Measurements from ENCODE around the gene CLSTN2.
A peak's percentile ranks its signal among the peaks of the same experiment; 100 is the strongest.

CLSTN2 gene

DNA sequence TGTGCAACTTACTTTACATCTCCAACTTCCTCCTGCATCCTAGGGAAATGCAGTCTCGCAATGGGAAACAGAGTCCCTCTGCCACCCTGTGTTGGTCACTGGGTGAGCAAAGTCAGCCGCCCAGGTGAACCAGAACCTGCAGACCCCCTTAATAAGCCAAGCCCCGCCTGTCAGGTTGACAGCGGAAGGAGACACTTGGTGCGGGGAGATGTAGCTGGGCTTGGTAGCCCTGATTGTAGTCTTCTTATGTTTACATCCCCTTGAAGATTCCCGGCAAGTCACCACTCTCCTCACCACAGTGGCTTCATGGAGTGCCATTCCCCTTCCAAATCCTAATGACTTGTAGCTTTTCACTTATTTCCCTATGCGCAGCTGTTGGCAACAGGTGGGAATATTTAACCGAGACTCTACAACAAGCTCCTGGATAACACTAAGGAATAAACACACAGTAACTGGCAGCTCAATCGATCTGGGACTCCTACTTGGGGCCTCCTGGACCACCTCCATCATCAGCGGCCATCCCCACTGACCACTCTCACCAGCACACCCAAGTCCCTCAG is 17.7 kb upstream of the CLSTN2 start:
- no peaks in the 10 kb centered on the region for H3K9me3 ChIP-seq (ENCODE audit: control insufficient read depth, low read length)
- H3K4me1 ChIP-seq (ENCODE audit: control insufficient read depth, insufficient read depth, low read length, poor library complexity, severe bottlenecking) = no peaks in the 10 kb centered on the region
- 92 to 94% methylated on average over 6 to 9 of the region's 10 CpGs for WGBS, 2 experiments (ENCODE audit: insufficient coverage in 2 of 2)
- H3K36me3 ChIP-seq (ENCODE audit: control insufficient read depth, insufficient read depth, low read length) = no peaks in the 10 kb centered on the region
- H3K27ac ChIP-seq (ENCODE audit: low read depth, low read length, severe bottlenecking) = no peak overlapping the region
- H3K4me3 ChIP-seq (ENCODE audit: extremely low read depth, insufficient read depth, low read length, poor library complexity, severe bottlenecking) = no peak overlapping the region

DNA sequence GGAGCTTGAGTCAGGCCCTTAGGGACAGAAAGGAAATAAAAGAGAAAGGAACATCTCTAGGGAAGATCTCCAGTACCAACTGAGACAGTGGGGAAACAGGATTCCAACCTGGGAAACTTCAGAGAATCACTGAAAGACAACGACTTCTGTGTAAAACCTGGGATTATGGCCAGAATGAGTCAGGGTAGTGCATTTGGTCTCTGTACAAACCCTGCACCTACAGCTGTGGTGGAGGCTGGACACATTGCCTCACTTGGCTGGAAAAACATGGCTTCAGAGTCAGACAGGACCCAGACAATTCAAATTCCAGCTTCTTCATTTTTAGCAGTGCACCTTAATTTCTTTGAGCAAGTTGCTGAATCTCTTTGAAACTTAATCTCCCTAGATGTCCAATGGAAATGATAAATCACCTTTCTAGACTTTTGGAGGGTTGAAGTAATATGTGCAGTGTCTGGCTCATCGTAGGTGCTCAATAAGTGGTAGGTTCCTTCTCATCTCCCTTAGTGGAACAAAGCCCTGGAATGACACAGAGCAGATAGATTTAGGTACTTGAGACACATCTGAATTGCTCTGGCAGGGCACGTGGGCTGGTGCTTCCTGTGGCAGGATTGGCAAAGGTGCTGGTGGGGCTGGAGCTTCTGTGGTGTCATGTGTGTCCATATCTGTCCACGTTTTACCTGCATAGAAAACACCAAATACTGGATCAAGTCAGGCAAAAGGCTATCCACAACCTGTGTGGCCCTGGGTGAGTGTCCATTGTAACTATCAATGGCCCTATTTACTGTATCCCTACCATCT is 6.1 kb upstream of the CLSTN2 start:
- 83 to 84% methylated on average over 1 to 4 of the region's 4 CpGs for WGBS, 2 experiments (ENCODE audit: insufficient coverage in 2 of 2)
- Histone ChIP-seq H3K36me3 (ENCODE audit: control insufficient read depth, insufficient read depth, low read length) (no peaks in the 10 kb centered on the region), H3K4me1 (ENCODE audit: control insufficient read depth, insufficient read depth, low read length, poor library complexity, severe bottlenecking) (no peaks in the 10 kb centered on the region), H3K27ac (ENCODE audit: low read depth, low read length, severe bottlenecking) (no peak overlapping the region), H3K9me3 (ENCODE audit: control insufficient read depth, low read length) (no peaks in the 10 kb centered on the region), H3K4me3 (ENCODE audit: extremely low read depth, insufficient read depth, low read length, poor library complexity, severe bottlenecking) (no peak overlapping the region)

DNA sequence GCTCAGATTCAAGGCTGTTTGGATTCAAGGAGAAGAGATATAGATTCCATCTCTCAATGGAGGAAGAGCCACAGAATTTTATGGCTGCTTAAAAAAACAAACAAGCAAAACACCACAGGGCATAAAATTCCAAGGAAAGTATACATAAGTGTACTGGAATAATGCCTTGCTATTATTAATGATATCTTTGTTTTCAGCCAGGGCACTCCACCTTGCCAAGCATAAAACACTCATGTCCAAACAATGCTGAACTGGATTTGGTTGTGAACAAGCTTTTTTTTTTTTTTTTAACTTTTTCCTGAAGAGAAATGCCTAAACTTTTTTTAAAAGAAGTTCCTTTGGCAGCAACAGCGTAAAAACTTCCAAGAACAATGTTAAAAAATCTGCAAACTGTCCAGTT is 4.8 kb upstream of the CLSTN2 start:
- WGBS, 2 experiments (ENCODE audit: insufficient coverage in 2 of 2) = 88% methylated on average over 1 of the region's 1 CpG; no CpG with 5 or more reads in 1 of the 2 experiments

DNA sequence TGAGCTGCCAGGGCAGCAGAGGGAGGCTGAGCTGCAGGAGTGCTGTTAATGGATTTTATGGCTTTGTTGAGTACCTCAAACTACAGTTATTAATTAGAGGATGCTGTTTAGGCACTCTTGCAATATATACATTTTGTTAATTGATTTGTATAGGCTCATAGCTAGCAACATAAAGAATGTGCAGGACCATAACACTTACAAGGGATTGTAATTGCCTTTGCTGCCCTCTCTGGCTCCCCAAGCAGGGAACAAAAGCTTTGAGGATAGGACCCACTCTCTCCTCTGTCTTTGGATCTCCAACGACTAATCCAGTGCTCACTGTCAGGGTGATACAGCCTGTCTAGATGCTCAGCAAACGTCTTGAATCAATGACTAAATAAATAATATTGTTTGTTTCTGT is 1.2 kb upstream of the CLSTN2 start:
- Histone ChIP-seq H3K27ac (ENCODE audit: low read depth, low read length, severe bottlenecking) (no peak overlapping the region), H3K4me3 (ENCODE audit: extremely low read depth, insufficient read depth, low read length, poor library complexity, severe bottlenecking) (no peak overlapping the region), H3K9me3 (ENCODE audit: control insufficient read depth, low read length) (no peaks in the 10 kb centered on the region), H3K36me3 (ENCODE audit: control insufficient read depth, insufficient read depth, low read length) (no peaks in the 10 kb centered on the region), H3K4me1 (ENCODE audit: control insufficient read depth, insufficient read depth, low read length, poor library complexity, severe bottlenecking) (no peaks in the 10 kb centered on the region)
- no CpG with 5 or more reads among the region's 2 CpGs for WGBS, 2 experiments (ENCODE audit: insufficient coverage in 2 of 2)

More for the DNA sequence above, 4.8 kb upstream of the CLSTN2 start:
- no peaks in the 10 kb centered on the region for H3K36me3 ChIP-seq (ENCODE audit: control insufficient read depth, insufficient read depth, low read length)
- no peak overlapping the region for H3K27ac ChIP-seq (ENCODE audit: low read depth, low read length, severe bottlenecking)
- H3K9me3 ChIP-seq (ENCODE audit: control insufficient read depth, low read length) = no peaks in the 10 kb centered on the region
- no peak overlapping the region for H3K4me3 ChIP-seq (ENCODE audit: extremely low read depth, insufficient read depth, low read length, poor library complexity, severe bottlenecking)
- H3K4me1 ChIP-seq (ENCODE audit: control insufficient read depth, insufficient read depth, low read length, poor library complexity, severe bottlenecking) = no peaks in the 10 kb centered on the region

DNA sequence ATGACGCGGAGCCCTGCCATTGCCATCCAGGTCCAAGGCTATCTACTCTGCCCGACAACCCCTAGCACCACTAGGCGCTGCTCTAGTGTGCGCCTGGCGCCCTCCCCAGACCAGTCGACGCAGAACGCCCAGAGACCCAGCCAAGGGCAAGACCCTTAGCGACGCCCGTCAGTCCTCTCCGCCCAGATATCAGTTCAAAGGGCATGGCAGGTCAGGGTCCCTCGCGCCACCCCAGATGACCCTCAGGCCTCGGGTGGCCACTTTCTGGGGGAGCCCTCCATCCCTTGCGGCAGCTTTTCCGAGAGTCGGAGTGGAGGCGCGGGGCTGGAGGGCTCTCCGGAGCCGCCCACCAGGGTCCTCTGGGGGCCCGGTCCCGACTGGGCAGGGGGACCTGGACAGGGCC is 371 bp upstream of the CLSTN2 start:
- peak overlapping the region; percentile 55 for H3K4me3 ChIP-seq (ENCODE audit: extremely low read depth, insufficient read depth, low read length, poor library complexity, severe bottlenecking)
- no peaks in the 10 kb centered on the region for H3K4me1 ChIP-seq (ENCODE audit: control insufficient read depth, insufficient read depth, low read length, poor library complexity, severe bottlenecking)
- H3K9me3 ChIP-seq (ENCODE audit: control insufficient read depth, low read length) = no peaks in the 10 kb centered on the region
- 0 to 1% methylated on average over 19 to 23 of the region's 25 CpGs for WGBS, 2 experiments (ENCODE audit: insufficient coverage in 2 of 2)
- no peaks in the 10 kb centered on the region for H3K36me3 ChIP-seq (ENCODE audit: control insufficient read depth, insufficient read depth, low read length)
- H3K27ac ChIP-seq (ENCODE audit: low read depth, low read length, severe bottlenecking) = no peak overlapping the region

DNA sequence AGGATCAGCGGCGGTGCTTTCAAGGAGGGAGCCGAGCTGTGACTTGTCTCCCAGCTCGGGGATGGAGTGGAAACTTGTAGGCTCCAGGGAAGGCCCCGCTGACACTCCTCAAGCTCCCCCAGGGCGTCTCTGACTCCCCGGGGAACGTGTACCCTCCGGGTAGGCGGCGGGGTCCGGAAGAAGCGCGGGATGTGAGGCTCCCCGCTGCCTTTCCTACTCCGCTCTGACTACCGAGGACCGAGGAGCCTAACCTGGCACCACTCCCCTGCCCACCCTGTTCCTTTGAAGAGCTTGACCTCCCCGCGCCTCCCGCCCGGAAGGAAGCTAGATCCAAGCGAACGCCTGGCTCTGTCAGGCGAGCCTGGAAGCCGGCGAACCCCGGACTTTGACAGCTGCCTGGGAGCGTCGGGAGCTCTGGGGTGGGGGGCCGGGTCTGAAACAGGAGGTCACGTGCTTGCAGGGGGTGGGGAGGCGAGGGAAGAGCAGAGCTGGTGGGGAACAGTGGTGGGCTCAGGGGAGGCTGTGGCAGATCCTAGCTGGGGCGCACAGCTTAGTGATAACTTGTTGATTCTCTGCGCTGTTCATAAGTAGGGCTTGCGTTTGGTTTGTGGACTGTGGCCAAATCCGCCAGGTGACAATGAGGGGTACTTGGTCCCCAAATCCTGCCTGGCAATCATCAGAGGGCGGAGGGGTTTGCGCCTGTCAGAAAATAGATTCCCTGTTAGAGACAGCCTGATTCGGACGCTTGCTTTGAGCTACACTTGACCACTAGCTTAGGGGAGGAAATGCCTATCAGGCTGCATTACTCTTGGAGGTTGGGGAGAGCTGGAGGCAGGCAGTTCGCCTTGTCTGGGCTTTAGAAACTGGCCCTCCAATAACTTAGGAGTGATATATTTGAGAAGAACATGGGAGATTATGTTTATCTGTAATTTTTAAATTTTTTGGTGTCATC is 1.2 kb downstream of the CLSTN2 start:
- H3K36me3 ChIP-seq (ENCODE audit: control insufficient read depth, insufficient read depth, low read length) = no peaks in the 10 kb centered on the region
- H3K9me3 ChIP-seq (ENCODE audit: control insufficient read depth, low read length) = no peaks in the 10 kb centered on the region
- whole genome bisulfite sequencing, 2 experiments (ENCODE audit: insufficient coverage in 2 of 2) = 5 to 8% methylated on average over 20 to 39 of the region's 42 CpGs
- H3K27ac ChIP-seq (ENCODE audit: low read depth, low read length, severe bottlenecking) = no peak overlapping the region
- H3K4me1 ChIP-seq (ENCODE audit: control insufficient read depth, insufficient read depth, low read length, poor library complexity, severe bottlenecking) = no peaks in the 10 kb centered on the region
- H3K4me3 ChIP-seq (ENCODE audit: extremely low read depth, insufficient read depth, low read length, poor library complexity, severe bottlenecking) = peak overlapping the region; percentile 55

DNA sequence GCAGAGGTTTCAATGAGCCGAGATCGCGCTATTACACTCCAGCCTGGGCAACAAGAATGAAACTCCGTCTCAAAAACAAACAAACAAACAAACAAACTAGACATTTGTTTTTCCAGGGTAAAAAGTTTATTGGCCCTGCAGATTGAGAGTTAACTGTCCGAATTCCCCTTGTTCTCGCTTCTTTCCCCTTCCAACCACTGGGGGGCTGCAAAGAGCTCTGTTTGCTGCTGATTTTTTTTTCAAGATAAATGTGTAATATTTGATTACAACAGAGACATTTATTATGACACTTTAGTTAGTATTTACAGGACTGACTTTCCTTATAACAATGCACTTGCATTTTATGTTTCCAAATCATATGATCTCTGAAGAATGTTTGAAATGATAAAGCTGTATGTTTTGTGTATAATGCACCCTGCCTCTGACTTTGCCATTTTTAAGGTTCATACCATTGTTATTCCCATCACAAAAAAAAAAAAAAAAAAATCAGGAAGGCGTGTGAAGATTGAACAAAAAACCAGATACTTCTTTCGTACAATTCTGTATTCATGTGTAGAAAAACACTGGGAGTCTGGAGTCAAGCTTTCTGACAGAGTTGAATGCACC is 2.8 kb downstream of the CLSTN2 start:
- no peak overlapping the region for H3K4me3 ChIP-seq (ENCODE audit: extremely low read depth, insufficient read depth, low read length, poor library complexity, severe bottlenecking)
- H3K4me1 ChIP-seq (ENCODE audit: control insufficient read depth, insufficient read depth, low read length, poor library complexity, severe bottlenecking) = no peaks in the 10 kb centered on the region
- no peaks in the 10 kb centered on the region for H3K36me3 ChIP-seq (ENCODE audit: control insufficient read depth, insufficient read depth, low read length)
- no peak overlapping the region for H3K27ac ChIP-seq (ENCODE audit: low read depth, low read length, severe bottlenecking)
- 17 to 23% methylated on average over 4 of the region's 8 CpGs for WGBS, 2 experiments (ENCODE audit: insufficient coverage in 2 of 2)
- no peaks in the 10 kb centered on the region for H3K9me3 ChIP-seq (ENCODE audit: control insufficient read depth, low read length)

DNA sequence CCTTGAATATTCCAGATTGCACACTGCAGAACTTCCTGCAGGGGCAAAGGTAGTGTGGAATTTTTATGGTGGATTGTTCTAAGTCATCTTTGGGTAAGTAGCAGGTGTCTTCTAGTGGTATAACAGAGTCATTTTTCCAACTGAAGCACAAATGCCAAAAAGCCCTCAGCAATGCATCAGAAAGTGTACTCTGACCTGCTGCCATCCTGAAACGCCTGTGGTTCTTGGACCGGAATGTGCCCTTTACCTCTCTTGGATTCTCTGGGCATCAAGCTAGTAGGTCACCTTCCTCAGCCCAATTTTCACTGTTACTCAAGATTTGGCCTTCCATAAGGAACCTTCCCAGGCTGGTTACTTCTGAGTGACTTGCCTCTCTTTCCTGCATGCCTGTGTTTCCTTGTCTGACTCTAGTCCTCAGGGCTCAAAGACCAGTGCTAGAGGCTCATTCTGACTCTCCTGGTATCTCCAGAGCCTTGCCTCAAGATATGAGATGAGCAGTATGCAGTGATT is 4.8 kb downstream of the CLSTN2 start:
- 76 to 87% methylated on average over 2 of the region's 2 CpGs for WGBS, 2 experiments (ENCODE audit: insufficient coverage in 2 of 2)
- no peaks in the 10 kb centered on the region for H3K9me3 ChIP-seq (ENCODE audit: control insufficient read depth, low read length)
- no peaks in the 10 kb centered on the region for H3K36me3 ChIP-seq (ENCODE audit: control insufficient read depth, insufficient read depth, low read length)
- H3K4me3 ChIP-seq (ENCODE audit: extremely low read depth, insufficient read depth, low read length, poor library complexity, severe bottlenecking) = no peak overlapping the region
- H3K27ac ChIP-seq (ENCODE audit: low read depth, low read length, severe bottlenecking) = no peak overlapping the region
- H3K4me1 ChIP-seq (ENCODE audit: control insufficient read depth, insufficient read depth, low read length, poor library complexity, severe bottlenecking) = no peaks in the 10 kb centered on the region

DNA sequence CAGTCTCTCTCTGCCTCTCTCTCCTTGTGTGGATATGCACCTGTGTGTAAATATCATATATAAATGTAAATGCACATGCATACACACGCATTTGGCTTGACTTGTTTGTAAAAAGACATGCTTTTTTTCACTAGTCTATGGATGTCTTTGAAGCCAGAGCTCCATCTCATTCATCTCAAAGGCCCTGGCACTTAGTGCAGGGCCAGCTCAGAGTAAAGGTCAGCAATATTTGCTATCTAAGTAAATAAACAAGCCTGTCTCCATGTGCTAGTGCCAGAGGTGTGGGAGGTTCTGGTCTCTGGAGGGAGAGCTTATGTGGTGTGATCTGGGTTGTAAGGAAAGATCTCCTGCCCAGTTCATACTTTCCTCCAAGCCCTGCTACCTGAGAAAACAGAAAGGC is 5.6 kb downstream of the CLSTN2 start:
- Histone ChIP-seq H3K4me3 (ENCODE audit: extremely low read depth, insufficient read depth, low read length, poor library complexity, severe bottlenecking) (no peak overlapping the region), H3K4me1 (ENCODE audit: control insufficient read depth, insufficient read depth, low read length, poor library complexity, severe bottlenecking) (no peaks in the 10 kb centered on the region), H3K9me3 (ENCODE audit: control insufficient read depth, low read length) (no peaks in the 10 kb centered on the region), H3K36me3 (ENCODE audit: control insufficient read depth, insufficient read depth, low read length) (no peaks in the 10 kb centered on the region), H3K27ac (ENCODE audit: low read depth, low read length, severe bottlenecking) (no peak overlapping the region)
- 100% methylated on average over 1 of the region's 1 CpG; no CpG with 5 or more reads in 1 of the 2 experiments for WGBS, 2 experiments (ENCODE audit: insufficient coverage in 2 of 2)

DNA sequence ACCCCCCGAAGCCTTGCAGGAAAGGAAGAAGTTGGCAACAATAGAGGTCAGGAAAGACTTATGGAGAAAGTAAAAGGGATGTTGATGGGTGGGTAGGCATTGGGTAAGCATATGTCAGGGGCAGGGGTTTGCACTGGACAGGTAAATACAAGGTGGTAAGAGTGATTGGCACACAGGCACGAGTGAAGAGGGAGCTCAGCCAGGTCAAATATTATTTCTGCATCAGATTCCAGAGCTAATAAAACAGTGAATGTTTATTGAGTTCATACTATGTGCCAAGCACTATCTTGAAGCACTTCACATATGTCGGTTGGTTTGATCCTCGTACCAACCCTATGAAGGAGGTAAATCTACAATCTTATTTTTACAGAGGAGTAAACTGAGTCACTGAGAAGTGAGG is 6.6 kb downstream of the CLSTN2 start:
- H3K4me3 ChIP-seq (ENCODE audit: extremely low read depth, insufficient read depth, low read length, poor library complexity, severe bottlenecking) = no peak overlapping the region
- no peaks in the 10 kb centered on the region for H3K9me3 ChIP-seq (ENCODE audit: control insufficient read depth, low read length)
- WGBS, 2 experiments (ENCODE audit: insufficient coverage in 2 of 2) = 77 to 100% methylated on average over 2 to 4 of the region's 4 CpGs
- no peaks in the 10 kb centered on the region for H3K36me3 ChIP-seq (ENCODE audit: control insufficient read depth, insufficient read depth, low read length)
- no peak overlapping the region for H3K27ac ChIP-seq (ENCODE audit: low read depth, low read length, severe bottlenecking)
- no peaks in the 10 kb centered on the region for H3K4me1 ChIP-seq (ENCODE audit: control insufficient read depth, insufficient read depth, low read length, poor library complexity, severe bottlenecking)
